Stimulated activated CD8-positive, alpha-beta memory T cell treated with anti-CD3 and anti-CD28 coated beads, Interleukin-4, amount 100 ng/mL, for 48 hours (primary cell): ENCODE results near the gene MARCHF3.
"Not testable (repeated sequence)": the region's sequence is repeated elsewhere in the genome, so short reads cannot be mapped to it uniquely, and the experiment has no call there.

ENCODE experiments used
- DNase-seq: peaks from one replicate; pipeline ENCODE4 v3.0.0-alpha.2; 2020

Gene MARCHF3

GRCh38 chr5:126839407-126839806 lies 191.0 kb downstream of the MARCHF3 start:
- DNase-seq: not testable (repeated sequence)

GRCh38 chr5:126837906-126838539 lies 192.3 kb downstream of the MARCHF3 start:
- DNase-seq: no peak

GRCh38 chr5:126837242-126837641 lies 193.1 kb downstream of the MARCHF3 start:
- no peak for DNase-seq

GRCh38 chr5:126836778-126837177 lies 193.6 kb downstream of the MARCHF3 start:
- DNase-seq: no peak

GRCh38 chr5:126831156-126831555 lies 199.2 kb downstream of the MARCHF3 start:
- DNase-seq: no peak

GRCh38 chr5:126830061-126830460 lies 200.3 kb downstream of the MARCHF3 start:
- no peak for DNase-seq

GRCh38 chr5:126829098-126829497 lies 201.3 kb downstream of the MARCHF3 start:
- no peak for DNase-seq

- DNase-seq: no peak
These were observed 203.6 kb downstream of the MARCHF3 start for GRCh38 chr5:126826619-126827215.

GRCh38 chr5:126819253-126819652 lies 211.1 kb downstream of the MARCHF3 start:
- DNase-seq: no peak

GRCh38 chr5:126818736-126819135 lies 211.6 kb downstream of the MARCHF3 start:
- DNase-seq: no peak
